Trophoblast cell (in vitro differentiated cells and primary cell): ENCODE measurements around the gene PRICKLE1.

Experiments used
- DNase-seq, 2 donors: peaks; one replicate each; pipeline ENCODE4 v3.0.0-alpha.2; 2016
- H2AFZ ChIP-seq: 2 replicates; pipeline ENCODE4 v1.6.1; 2013; ENCODE audit warnings: low read length, moderate library complexity, mild to moderate bottlenecking; ENCODE audit not compliant: insufficient read depth, poor library complexity
- H2AK5ac ChIP-seq: 2 replicates; pipeline ENCODE4 v1.6.1; 2013; ENCODE audit warnings: mild to moderate bottlenecking, low read length
- H2BK120ac ChIP-seq: 2 replicates; pipeline ENCODE4 v1.6.1; 2013; ENCODE audit warnings: low read length, mild to moderate bottlenecking, moderate library complexity; ENCODE audit not compliant: insufficient read depth, poor library complexity
- H2BK12ac ChIP-seq: 2 replicates; pipeline ENCODE4 v1.6.1; 2013; ENCODE audit warnings: mild to moderate bottlenecking, low read length, moderate library complexity
- H2BK5ac ChIP-seq: 2 replicates; pipeline ENCODE4 v1.6.1; 2013; ENCODE audit warnings: low read length, low read depth, moderate library complexity, mild to moderate bottlenecking; ENCODE audit not compliant: poor library complexity
- H3K14ac ChIP-seq: 2 replicates; pipeline ENCODE4 v1.6.1; 2013; ENCODE audit warnings: mild to moderate bottlenecking, low read length
- H3K18ac ChIP-seq: 2 replicates; pipeline ENCODE4 v1.6.1; 2013; ENCODE audit warnings: mild to moderate bottlenecking, low read length
- H3K23ac ChIP-seq: 2 replicates; pipeline ENCODE4 v1.6.1; 2013; ENCODE audit warnings: low read length
- H3K27ac ChIP-seq: 2 replicates; pipeline ENCODE4 v1.5.1; 2013; ENCODE audit warnings: low read depth, mild to moderate bottlenecking, inconsistent platforms, low read length, moderate library complexity
- H3K27me3 ChIP-seq: 2 replicates; pipeline ENCODE4 v1.6.1; 2013; ENCODE audit warnings: inconsistent platforms, mild to moderate bottlenecking, low read length, moderate library complexity; ENCODE audit not compliant: insufficient read depth
- H3K36me3 ChIP-seq, 2 experiments: 1 replicate in 1 of 2; 2 replicates in 1 of 2; pipeline ENCODE4 v1.6.1; 2013; ENCODE audit warnings: low read length in 2 of 2, mild to moderate bottlenecking in 2 of 2, moderate library complexity in 1 of 2; ENCODE audit not compliant: insufficient read depth in 2 of 2, control insufficient read depth in 1 of 2
- H3K4ac ChIP-seq: 2 replicates; pipeline ENCODE4 v1.6.1; 2013; ENCODE audit warnings: low read depth, mild to moderate bottlenecking, low read length, moderate library complexity
- H3K4me1 ChIP-seq, 2 experiments: 1 replicate in 1 of 2; 2 replicates in 1 of 2; pipeline ENCODE4 v1.6.1; 2013; ENCODE audit warnings: low read length in 2 of 2, mild to moderate bottlenecking in 2 of 2, moderate library complexity in 1 of 2; ENCODE audit not compliant: insufficient read depth in 2 of 2, control insufficient read depth in 1 of 2
- H3K4me2 ChIP-seq: 2 replicates; pipeline ENCODE4 v1.6.1; 2013; ENCODE audit warnings: inconsistent platforms, mild to moderate bottlenecking, low read length, moderate library complexity
- H3K4me3 ChIP-seq: 2 replicates; pipeline ENCODE4 v1.5.1; 2013; ENCODE audit warnings: mild to moderate bottlenecking, low read depth, low read length, inconsistent platforms
- H3K79me1 ChIP-seq: one replicate; pipeline ENCODE4 v1.6.1; 2013; ENCODE audit warnings: low read length
- H3K79me2 ChIP-seq: 2 replicates; pipeline ENCODE4 v1.6.1; 2013; ENCODE audit warnings: low read length, mild to moderate bottlenecking; ENCODE audit not compliant: control insufficient read depth, insufficient read depth, poor library complexity
- H3K9ac ChIP-seq: 2 replicates; pipeline ENCODE4 v1.6.1; 2013; ENCODE audit warnings: mild to moderate bottlenecking, low read length
- H3K9me3 ChIP-seq: 2 replicates; pipeline ENCODE4 v1.6.1; 2013; ENCODE audit warnings: low read depth, mild to moderate bottlenecking, control low read depth, inconsistent platforms, low read length; ENCODE audit not compliant: insufficient read depth
- H4K12ac ChIP-seq: 2 replicates; pipeline ENCODE4 v1.6.1; 2013; ENCODE audit warnings: low read depth, mild to moderate bottlenecking, low read length, moderate library complexity
- H4K8ac ChIP-seq: 2 replicates; pipeline ENCODE4 v1.6.1; 2013; ENCODE audit warnings: low read depth, mild to moderate bottlenecking, low read length, moderate library complexity
- H4K91ac ChIP-seq: one replicate; pipeline ENCODE4 v1.6.1; 2013; ENCODE audit warnings: low read depth, mild to moderate bottlenecking, low read length, moderate library complexity
- WGBS: extraction: QIAGEN DNeasy Blood & Tissue Kit; methylation state at CpG from one replicate; pipeline ENCODE4 v1.1.7; 2013; ENCODE audit warnings: missing lambda C conversion rate; ENCODE audit not compliant: insufficient read length, insufficient coverage; ENCODE audit errors: extremely low coverage; 5-methylcytosine and 5-hydroxymethylcytosine counted together

PRICKLE1 gene

DNA sequence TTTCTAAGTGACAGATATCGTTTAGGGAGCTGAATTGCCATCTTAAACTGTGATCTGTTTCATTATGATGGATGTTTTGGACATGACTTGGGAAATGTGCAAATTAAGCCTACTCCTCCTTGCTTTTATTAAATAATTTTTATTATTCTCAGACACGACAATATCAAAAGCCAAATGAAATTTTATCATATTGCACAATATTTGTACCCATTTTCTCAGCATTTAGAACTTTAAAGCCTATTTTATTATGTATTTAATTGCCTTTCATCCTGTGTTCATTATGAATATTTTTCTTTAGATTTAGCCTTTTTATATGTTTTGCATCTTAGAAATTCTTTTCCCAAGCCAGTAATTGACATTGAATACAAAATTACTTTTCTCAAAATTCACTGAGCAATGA is 160.7 kb downstream of the PRICKLE1 start:
- Histone ChIP-seq H3K23ac (no peak overlapping the region), H4K91ac (no peak overlapping the region), H3K79me2 (no peaks in the 10 kb centered on the region), H3K9me3 (no peaks in the 10 kb centered on the region), H3K27ac (no peak overlapping the region), H4K12ac (no peak overlapping the region), H3K4ac (no peak overlapping the region), H3K79me1 (no peaks in the 10 kb centered on the region), H3K36me3 (peaks cover 0 to 2% of the 10 kb centered on the region in 2 experiments), H3K4me1 (no peaks in the 10 kb centered on the region), H3K4me2 (no peak overlapping the region), H3K4me3 (no peak overlapping the region), H2BK12ac (no peak overlapping the region), H3K9ac (no peak overlapping the region), H2AFZ (no peak overlapping the region), H3K27me3 (no peaks in the 10 kb centered on the region), H4K8ac (no peak overlapping the region), H2BK5ac (no peak overlapping the region), H3K18ac (no peak overlapping the region), H2AK5ac (no peak overlapping the region), H2BK120ac (no peak overlapping the region), H3K14ac (no peak overlapping the region)
- WGBS, result no CpG with 5 or more reads among the region's 2 CpGs
- no peak for DNase-seq

DNA sequence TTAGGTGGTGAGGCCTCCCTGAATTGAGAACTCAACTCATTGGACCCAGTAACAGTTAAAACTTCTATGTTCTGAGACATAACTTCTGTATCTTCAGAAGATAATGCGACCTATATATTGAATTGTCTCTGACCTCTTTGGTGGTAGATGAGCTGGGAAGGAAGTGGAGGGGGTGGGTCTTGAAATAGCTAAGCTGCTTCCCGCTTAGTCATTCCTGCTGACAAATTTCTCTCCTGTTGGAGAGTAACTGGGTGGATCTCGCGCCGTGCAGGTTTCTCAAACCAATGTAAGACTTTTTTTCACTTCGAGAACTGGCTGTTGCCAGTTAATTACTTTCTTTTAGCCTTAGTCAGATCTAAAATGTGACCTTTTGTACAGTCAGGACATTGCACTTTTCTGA is 162.8 kb downstream of the PRICKLE1 start:
- Histone ChIP-seq H3K9me3 (no peaks in the 10 kb centered on the region), H3K4ac (no peak overlapping the region), H2AFZ (no peak overlapping the region), H3K27ac (no peak overlapping the region), H2AK5ac (no peak overlapping the region), H3K4me2 (no peak overlapping the region), H3K4me3 (no peak overlapping the region), H4K8ac (no peak overlapping the region), H3K79me1 (no peaks in the 10 kb centered on the region), H3K23ac (no peak overlapping the region), H3K36me3 (peaks cover 0 to 2% of the 10 kb centered on the region in 2 experiments), H3K27me3 (no peaks in the 10 kb centered on the region), H3K4me1 (no peaks in the 10 kb centered on the region), H4K12ac (no peak overlapping the region), H2BK12ac (no peak overlapping the region), H3K18ac (no peak overlapping the region), H3K9ac (no peak overlapping the region), H2BK120ac (no peak overlapping the region), H2BK5ac (no peak overlapping the region), H3K14ac (no peak overlapping the region), H4K91ac (no peak overlapping the region), H3K79me2 (no peaks in the 10 kb centered on the region)
- peak in 1 of 2 donors; percentile 14 for DNase-seq
- no CpG with 5 or more reads among the region's 6 CpGs for WGBS

- H3K79me2 ChIP-seq, result no peaks in the 10 kb centered on the region
- no peak overlapping the region for H2AFZ ChIP-seq
- H3K14ac ChIP-seq, result no peak overlapping the region
- H3K27me3 ChIP-seq, result no peaks in the 10 kb centered on the region
- H3K27ac ChIP-seq, result no peak overlapping the region
- no peaks in the 10 kb centered on the region for H3K9me3 ChIP-seq
- H3K4ac ChIP-seq, result no peak overlapping the region
- H3K18ac ChIP-seq, result no peak overlapping the region
- H3K36me3 ChIP-seq, result peaks cover 0 to 2% of the 10 kb centered on the region in 2 experiments
- H4K91ac ChIP-seq, result no peak overlapping the region
- no peak for DNase-seq
- H4K12ac ChIP-seq, result no peak overlapping the region
- H3K4me2 ChIP-seq, result no peak overlapping the region
- no peaks in the 10 kb centered on the region for H3K4me1 ChIP-seq
- H2BK12ac ChIP-seq, result no peak overlapping the region
- no peak overlapping the region for H3K4me3 ChIP-seq
- no peak overlapping the region for H2AK5ac ChIP-seq
- WGBS, result no CpG with 5 or more reads among the region's 1 CpG
- H4K8ac ChIP-seq, result no peak overlapping the region
- H2BK5ac ChIP-seq, result no peak overlapping the region
- H3K9ac ChIP-seq, result no peak overlapping the region
- H3K23ac ChIP-seq, result no peak overlapping the region
- no peaks in the 10 kb centered on the region for H3K79me1 ChIP-seq
- H2BK120ac ChIP-seq, result no peak overlapping the region
Observed at GRCh38 chr12:42422785-42423184, 166.8 kb downstream of the PRICKLE1 start.

- H3K36me3 ChIP-seq, result peaks cover 0 to 2% of the 10 kb centered on the region in 2 experiments
- no peaks in the 10 kb centered on the region for H3K9me3 ChIP-seq
Observed at GRCh38 chr12:42421844-42422779, 167.4 kb downstream of the PRICKLE1 start.

More at GRCh38 chr12:42421844-42422779, 167.4 kb downstream of the PRICKLE1 start:
- H2BK5ac ChIP-seq, result no peak overlapping the region
- no peak overlapping the region for H3K9ac ChIP-seq
- no peak overlapping the region for H4K12ac ChIP-seq
- no peak overlapping the region for H3K27ac ChIP-seq
- no peak overlapping the region for H2BK120ac ChIP-seq
- H3K4me1 ChIP-seq, result no peaks in the 10 kb centered on the region
- no peak overlapping the region for H3K4me2 ChIP-seq
- H3K79me1 ChIP-seq, result no peaks in the 10 kb centered on the region
- H2BK12ac ChIP-seq, result no peak overlapping the region
- H4K91ac ChIP-seq, result no peak overlapping the region
- no peak overlapping the region for H3K23ac ChIP-seq
- no peak overlapping the region for H3K4ac ChIP-seq
- no peaks in the 10 kb centered on the region for H3K27me3 ChIP-seq
- H3K79me2 ChIP-seq, result no peaks in the 10 kb centered on the region
- no CpG with 5 or more reads among the region's 3 CpGs for WGBS
- H2AFZ ChIP-seq, result no peak overlapping the region
- no peak overlapping the region for H3K14ac ChIP-seq
- H3K4me3 ChIP-seq, result no peak overlapping the region
- no peak overlapping the region for H3K18ac ChIP-seq
- DNase-seq, result no peak
- H2AK5ac ChIP-seq, result no peak overlapping the region
- H4K8ac ChIP-seq, result no peak overlapping the region
